Activated naive CD8-positive, alpha-beta T cell treated with anti-CD3 and anti-CD28 coated beads, Interleukin-2, amount 10 ng/mL, durations not matched to agents 7 days and 5 days (primary cell): ENCODE results near the gene PTPRD. TPM values are rescaled to one million over a fixed set of nuclear protein-coding genes. Genes with fewer than 3 reads are reported as not detected.
"Not testable (repeated sequence)": the region's sequence is repeated elsewhere in the genome, so short reads cannot be mapped to it uniquely, and the experiment has no call there.

Experiments
- ATAC-seq: fragments of 150-1000 bp; cut with Tn5 transposase; one replicate; pipeline ENCODE4 v1.10.0; 2021; ENCODE audit warnings: low read depth, moderate library complexity
- POLR2A ChIA-PET: fragments of 350-600 bp; sonication (Branson Sonifier 250); formaldehyde crosslinking; loops from one replicate; lab custom pipeline; 2021; ENCODE audit warnings: antibody characterized with exemption; lab: Charles Lee
- DNase-seq: peaks from one replicate; pipeline ENCODE4 v3.0.0; 2021
- H3K27ac Mint-ChIP-seq: one replicate; pipeline ENCODE4 v1.8.0; 2022; ENCODE audit warnings: mild to moderate bottlenecking, mixed read lengths
- H3K27me3 Mint-ChIP-seq: one replicate; pipeline ENCODE4 v1.8.0; 2022; ENCODE audit warnings: mild to moderate bottlenecking, moderate library complexity, mixed read lengths
- H3K36me3 Mint-ChIP-seq: one replicate; pipeline ENCODE4 v1.8.0; 2021; ENCODE audit warnings: mild to moderate bottlenecking, mixed read lengths
- H3K4me1 Mint-ChIP-seq: one replicate; pipeline ENCODE4 v1.8.0; 2021; ENCODE audit warnings: mixed read lengths
- H3K4me3 Mint-ChIP-seq: one replicate; pipeline ENCODE4 v1.8.0; 2022; ENCODE audit warnings: mild to moderate bottlenecking, moderate library complexity, mixed read lengths
- H3K9me3 Mint-ChIP-seq: one replicate; pipeline ENCODE4 v1.8.0; 2021; ENCODE audit warnings: mixed read lengths
- total RNA-seq, 2 experiments: library from RNA; stranded (reverse); gene quantifications; one replicate each; pipeline ENCODE4 v1.2.3, GENCODE V29; 2021

The PTPRD gene
- total RNA-seq, 2 experiments from 2014 or later, result not detected

DNA sequence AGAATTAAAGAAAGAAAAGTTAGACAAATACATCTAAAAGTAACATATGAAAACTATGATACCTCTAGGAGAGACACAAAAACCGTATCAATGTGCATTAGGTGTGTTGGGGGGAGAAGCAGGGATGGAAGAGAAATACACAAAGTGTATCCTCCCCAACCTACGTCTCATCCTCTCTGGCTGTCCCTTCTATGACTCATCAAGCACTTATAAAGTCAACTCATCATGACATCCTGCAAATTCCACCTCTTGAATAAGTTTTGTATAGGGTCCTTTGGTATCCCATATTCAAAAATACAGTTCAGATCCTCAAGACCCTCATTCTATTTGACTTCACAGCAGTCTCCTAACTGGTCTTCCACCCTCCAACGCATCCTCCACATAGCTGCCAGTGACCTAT is 1895.7 kb downstream of the PTPRD start:
- H3K4me1 Mint-ChIP-seq, result no peaks in the 10 kb centered on the region
- no peak overlapping the region for H3K4me3 Mint-ChIP-seq
- no peaks in the 10 kb centered on the region for H3K27me3 Mint-ChIP-seq
- no peaks in the 10 kb centered on the region for H3K9me3 Mint-ChIP-seq
- DNase-seq, result no peak
- no peaks in the 10 kb centered on the region for H3K36me3 Mint-ChIP-seq
- POLR2A ChIA-PET, result no interaction called here
- no peak for ATAC-seq
- no peak overlapping the region for H3K27ac Mint-ChIP-seq

DNA sequence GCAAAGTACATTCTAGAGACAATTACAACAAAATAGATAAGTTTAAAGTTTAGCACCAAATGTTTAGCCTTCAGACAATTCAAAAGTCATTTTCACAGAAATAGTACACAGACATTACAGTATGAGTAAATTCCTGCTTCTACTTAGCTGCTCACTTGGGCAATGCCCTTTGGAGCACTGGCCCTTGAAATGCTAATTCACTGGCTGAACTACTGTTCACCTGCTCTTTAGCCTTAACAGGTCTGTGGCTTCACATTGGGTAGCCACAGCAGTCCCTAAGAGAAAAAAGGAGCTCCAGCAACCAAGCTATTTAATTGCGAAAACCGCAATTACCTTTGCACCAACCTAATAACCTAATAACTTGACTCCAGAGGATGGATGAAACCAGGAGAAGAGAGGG is 1897.0 kb downstream of the PTPRD start:
- H3K27me3 Mint-ChIP-seq, result no peaks in the 10 kb centered on the region
- ATAC-seq, result no peak
- H3K9me3 Mint-ChIP-seq, result no peaks in the 10 kb centered on the region
- no peaks in the 10 kb centered on the region for H3K36me3 Mint-ChIP-seq
- H3K4me3 Mint-ChIP-seq, result no peak overlapping the region
- H3K4me1 Mint-ChIP-seq, result no peaks in the 10 kb centered on the region
- POLR2A ChIA-PET, result no interaction called here
- no peak for DNase-seq
- no peak overlapping the region for H3K27ac Mint-ChIP-seq

DNA sequence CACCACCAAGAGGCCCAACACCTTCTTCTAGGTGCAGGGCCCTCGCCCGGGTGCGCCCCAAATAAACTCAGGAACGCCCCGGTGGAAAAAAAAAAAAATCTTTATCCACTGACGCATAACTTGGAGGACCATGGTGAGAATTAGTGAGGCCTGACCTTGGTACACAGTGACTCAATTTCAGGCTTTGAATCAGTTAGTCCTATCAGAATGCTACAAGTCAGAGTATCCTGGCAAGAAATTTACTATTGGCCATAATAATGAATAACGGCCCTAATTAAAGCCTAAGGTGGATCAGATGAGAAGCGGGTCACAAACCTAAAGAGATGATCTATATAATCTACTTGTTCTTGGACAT is 1899.0 kb downstream of the PTPRD start:
- H3K27ac Mint-ChIP-seq, result no peak overlapping the region
- H3K4me1 Mint-ChIP-seq, result no peaks in the 10 kb centered on the region
- no peaks in the 10 kb centered on the region for H3K27me3 Mint-ChIP-seq
- no peaks in the 10 kb centered on the region for H3K9me3 Mint-ChIP-seq
- ATAC-seq, result no peak
- no peak overlapping the region for H3K4me3 Mint-ChIP-seq
- no peaks in the 10 kb centered on the region for H3K36me3 Mint-ChIP-seq
- no peak for DNase-seq
- POLR2A ChIA-PET, result no interaction called here

DNA sequence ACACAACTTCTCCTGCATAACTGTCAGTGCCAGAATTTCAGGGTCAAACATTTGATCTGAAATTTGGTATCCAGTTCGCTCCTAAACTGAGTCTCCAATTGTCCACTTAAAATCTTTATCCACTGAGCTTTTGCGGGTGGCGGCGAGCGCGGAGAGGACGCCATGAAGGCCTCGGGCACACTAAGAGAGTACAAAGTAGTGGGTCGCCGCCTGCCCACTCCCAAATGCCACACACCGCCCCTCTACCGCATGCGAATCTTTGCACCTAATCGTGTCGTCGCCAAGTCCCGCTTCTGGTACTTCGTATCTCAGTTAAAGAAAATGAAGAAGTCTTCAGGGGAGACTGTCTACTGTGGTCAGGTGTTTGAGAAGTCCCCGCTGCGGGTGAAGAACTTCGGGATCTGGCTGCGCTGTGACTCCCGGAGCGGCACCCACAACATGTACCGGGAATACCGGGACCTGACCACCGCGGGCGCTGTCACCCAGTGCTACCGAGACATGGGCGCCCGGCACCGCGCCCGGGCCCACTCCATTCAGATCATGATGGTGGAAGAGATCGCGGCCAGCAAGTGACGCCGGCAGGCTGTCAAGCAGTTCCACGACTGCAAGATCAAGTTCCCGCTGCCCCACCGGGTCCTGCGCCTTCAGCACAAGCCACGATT is 1899.5 kb downstream of the PTPRD start:
- POLR2A ChIA-PET, result no interaction called here
- Mint-ChIP-seq H3K9me3 (no peaks in the 10 kb centered on the region), H3K4me3 (no peak overlapping the region), H3K27me3 (no peaks in the 10 kb centered on the region), H3K4me1 (no peaks in the 10 kb centered on the region), H3K27ac (no peak overlapping the region), H3K36me3 (no peaks in the 10 kb centered on the region)
- no peak for ATAC-seq
- DNase-seq, result no peak

DNA sequence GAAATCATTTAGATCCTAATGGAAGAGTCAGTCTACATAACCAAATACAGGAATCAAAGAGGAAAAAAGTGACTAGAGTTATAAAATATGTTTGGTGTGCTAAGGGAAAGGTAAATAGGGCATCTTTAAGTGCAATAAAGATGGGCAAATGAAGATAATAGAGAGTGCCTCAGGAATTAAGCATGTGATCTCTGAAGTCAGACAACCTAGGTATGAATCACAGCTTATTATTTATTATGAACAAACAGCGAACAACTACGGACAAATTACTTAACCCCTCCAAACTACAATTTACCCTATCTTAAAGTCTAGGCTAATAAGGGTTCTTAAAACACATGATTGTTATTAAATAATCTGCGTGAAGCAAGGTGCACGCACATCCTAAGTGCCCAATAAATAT is 1903.1 kb downstream of the PTPRD start:
- Mint-ChIP-seq H3K4me1 (no peaks in the 10 kb centered on the region), H3K27ac (no peak overlapping the region), H3K9me3 (no peaks in the 10 kb centered on the region), H3K4me3 (no peak overlapping the region), H3K36me3 (no peaks in the 10 kb centered on the region), H3K27me3 (no peaks in the 10 kb centered on the region)
- DNase-seq (no peak), ATAC-seq (no peak)
- POLR2A ChIA-PET, result no interaction called here

GRCh38 chr9:8708728-8709127 is 1904.1 kb downstream of the PTPRD start:
- ATAC-seq, result no peak
- H3K9me3 Mint-ChIP-seq, result no peaks in the 10 kb centered on the region

DNA sequence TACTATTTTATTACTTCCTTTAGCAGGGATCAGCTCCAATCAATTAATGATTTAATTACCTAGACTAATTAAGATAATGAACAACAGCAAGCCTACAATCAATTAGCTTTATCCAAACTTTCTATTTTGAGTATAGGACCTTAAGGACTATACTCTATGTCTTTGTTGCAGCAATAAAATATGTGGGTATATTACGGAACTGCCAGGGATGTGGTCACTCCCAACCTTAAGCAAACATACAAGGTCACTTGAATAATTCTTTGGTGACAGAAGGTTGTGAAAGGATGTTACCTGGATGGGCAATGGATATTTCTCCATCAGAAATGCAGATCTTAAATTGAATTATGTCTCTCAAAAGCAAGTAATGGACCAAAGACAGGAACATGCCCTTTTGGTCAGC is 1905.8 kb downstream of the PTPRD start:
- H3K4me1 Mint-ChIP-seq, result no peaks in the 10 kb centered on the region
- no peak overlapping the region for H3K4me3 Mint-ChIP-seq
- no peaks in the 10 kb centered on the region for H3K9me3 Mint-ChIP-seq
- POLR2A ChIA-PET, result no interaction called here
- no peaks in the 10 kb centered on the region for H3K36me3 Mint-ChIP-seq
- H3K27me3 Mint-ChIP-seq, result no peaks in the 10 kb centered on the region
- ATAC-seq (no peak), DNase-seq (no peak)
- no peak overlapping the region for H3K27ac Mint-ChIP-seq

More at GRCh38 chr9:8708728-8709127, 1904.1 kb downstream of the PTPRD start:
- DNase-seq, result no peak
- Mint-ChIP-seq H3K27me3 (no peaks in the 10 kb centered on the region), H3K4me3 (no peak overlapping the region), H3K27ac (no peak overlapping the region), H3K4me1 (no peaks in the 10 kb centered on the region), H3K36me3 (no peaks in the 10 kb centered on the region)
- POLR2A ChIA-PET, result no interaction called here

GRCh38 chr9:8706531-8706930 is 1906.3 kb downstream of the PTPRD start:
- no peak overlapping the region for H3K27ac Mint-ChIP-seq
- no peaks in the 10 kb centered on the region for H3K9me3 Mint-ChIP-seq
- POLR2A ChIA-PET, result no interaction called here
- H3K4me3 Mint-ChIP-seq, result no peak overlapping the region
- no peak for ATAC-seq
- no peaks in the 10 kb centered on the region for H3K4me1 Mint-ChIP-seq
- no peak for DNase-seq
- H3K36me3 Mint-ChIP-seq, result no peaks in the 10 kb centered on the region
- no peaks in the 10 kb centered on the region for H3K27me3 Mint-ChIP-seq

DNA sequence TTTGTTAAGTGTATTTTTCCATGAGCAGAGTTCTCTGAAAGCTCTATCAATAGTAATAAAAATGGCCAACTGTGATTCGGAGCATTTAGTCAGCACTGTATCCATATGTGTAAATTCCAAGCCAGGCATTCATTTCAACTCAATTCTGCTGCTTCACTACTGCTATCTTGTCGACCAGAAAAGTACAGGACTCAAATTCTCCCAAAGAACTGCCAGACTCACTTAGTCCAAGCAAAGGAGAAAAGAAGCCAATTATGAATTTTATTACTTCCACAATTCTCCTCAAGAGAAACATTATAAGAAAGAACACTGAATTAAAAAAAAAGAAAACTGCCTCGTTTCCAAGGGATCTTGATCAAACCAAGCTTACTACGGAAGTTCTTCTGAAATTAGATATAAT is 1906.9 kb downstream of the PTPRD start:
- Mint-ChIP-seq H3K4me1 (no peaks in the 10 kb centered on the region), H3K4me3 (no peak overlapping the region), H3K36me3 (no peaks in the 10 kb centered on the region), H3K9me3 (no peaks in the 10 kb centered on the region), H3K27ac (no peak overlapping the region), H3K27me3 (no peaks in the 10 kb centered on the region)
- POLR2A ChIA-PET, result no interaction called here
- DNase-seq, result no peak
- no peak for ATAC-seq

DNA sequence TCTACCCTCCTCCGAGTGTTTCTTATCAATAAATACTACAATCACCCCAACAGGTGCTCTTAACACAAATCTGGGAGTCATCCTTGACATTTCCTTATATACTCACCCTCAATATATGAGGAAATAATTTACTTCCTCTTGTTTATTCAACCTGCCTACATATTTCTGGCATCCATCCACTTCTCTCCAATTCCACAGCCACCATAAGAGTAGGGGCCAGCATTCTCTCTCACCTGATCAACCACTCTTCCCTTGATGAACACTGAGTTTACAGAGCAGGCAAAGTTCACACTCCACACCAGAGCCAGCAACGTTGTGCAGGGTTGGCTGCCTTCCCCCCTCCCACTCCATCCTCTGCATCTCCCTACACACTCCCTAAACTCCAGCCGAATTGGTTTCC is 1908.9 kb downstream of the PTPRD start:
- no peaks in the 10 kb centered on the region for H3K27me3 Mint-ChIP-seq
- H3K9me3 Mint-ChIP-seq, result no peaks in the 10 kb centered on the region
- no peak overlapping the region for H3K27ac Mint-ChIP-seq
- no peaks in the 10 kb centered on the region for H3K36me3 Mint-ChIP-seq
- no peaks in the 10 kb centered on the region for H3K4me1 Mint-ChIP-seq
- ATAC-seq (no peak), DNase-seq (no peak)
- POLR2A ChIA-PET, result no interaction called here
- no peak overlapping the region for H3K4me3 Mint-ChIP-seq

DNA sequence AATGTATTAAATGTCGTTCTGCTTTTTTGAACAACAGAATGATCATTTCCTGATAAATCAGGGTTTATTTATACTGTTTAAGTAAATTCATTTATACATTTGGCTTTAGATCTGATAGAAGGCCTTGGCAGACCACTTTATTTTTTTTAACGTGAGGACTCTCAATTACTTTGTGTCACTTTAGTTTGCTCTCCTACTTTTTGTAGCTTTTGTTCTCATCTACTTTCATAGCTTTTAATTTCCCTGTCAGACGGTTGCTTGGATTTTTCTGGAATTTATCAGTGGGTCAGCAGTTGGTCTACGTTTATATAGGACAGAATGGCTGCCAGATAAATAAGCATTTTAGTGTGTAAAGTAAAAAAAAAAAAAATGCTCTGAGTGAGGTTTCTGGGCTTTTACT is 1910.9 kb downstream of the PTPRD start:
- Mint-ChIP-seq H3K4me1 (no peaks in the 10 kb centered on the region), H3K27me3 (no peaks in the 10 kb centered on the region), H3K27ac (no peak overlapping the region), H3K4me3 (no peak overlapping the region), H3K9me3 (no peaks in the 10 kb centered on the region), H3K36me3 (no peaks in the 10 kb centered on the region)
- DNase-seq, result no peak
- POLR2A ChIA-PET, result no interaction called here
- no peak for ATAC-seq

GRCh38 chr9:8697565-8697964 is 1915.2 kb downstream of the PTPRD start:
- H3K27me3 Mint-ChIP-seq, H3K27ac Mint-ChIP-seq, H3K9me3 Mint-ChIP-seq, H3K36me3 Mint-ChIP-seq, POLR2A ChIA-PET, ATAC-seq, H3K4me3 Mint-ChIP-seq, H3K4me1 Mint-ChIP-seq, DNase-seq: not testable (repeated sequence)

DNA sequence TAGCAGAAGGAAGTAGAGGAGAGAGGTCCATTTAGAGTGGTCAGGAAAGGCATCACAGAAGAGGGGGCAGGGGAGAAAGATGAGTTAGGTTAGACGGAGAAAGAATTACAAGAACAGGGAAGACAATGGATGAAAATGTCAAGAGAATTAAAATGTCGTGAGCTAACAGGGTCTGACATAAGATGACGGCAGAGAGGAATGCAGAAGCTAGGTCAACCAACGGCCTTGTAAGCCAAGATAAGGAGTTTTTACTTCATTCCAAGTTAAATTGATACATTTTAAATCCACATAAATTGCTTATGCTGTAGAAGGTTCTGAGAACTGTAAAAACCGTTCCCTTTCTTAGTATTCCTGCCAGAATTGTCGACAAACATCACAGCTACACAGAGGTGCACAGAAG is 1916.3 kb downstream of the PTPRD start:
- H3K4me3 Mint-ChIP-seq, result no peak overlapping the region
- H3K9me3 Mint-ChIP-seq, result no peaks in the 10 kb centered on the region
- no peaks in the 10 kb centered on the region for H3K4me1 Mint-ChIP-seq
- no peaks in the 10 kb centered on the region for H3K27me3 Mint-ChIP-seq
- ATAC-seq, result no peak
- no peak overlapping the region for H3K27ac Mint-ChIP-seq
- POLR2A ChIA-PET, result no interaction called here
- DNase-seq, result no peak
- H3K36me3 Mint-ChIP-seq, result no peaks in the 10 kb centered on the region

- POLR2A ChIA-PET, result no interaction called here
- ATAC-seq, result no peak
- no peaks in the 10 kb centered on the region for H3K36me3 Mint-ChIP-seq
Measured at GRCh38 chr9:8694983-8695588, 1917.7 kb downstream of the PTPRD start.

More at GRCh38 chr9:8694983-8695588, 1917.7 kb downstream of the PTPRD start:
- DNase-seq, result no peak
- H3K4me3 Mint-ChIP-seq, result no peak overlapping the region
- H3K9me3 Mint-ChIP-seq, result no peaks in the 10 kb centered on the region
- no peaks in the 10 kb centered on the region for H3K4me1 Mint-ChIP-seq
- no peak overlapping the region for H3K27ac Mint-ChIP-seq
- no peaks in the 10 kb centered on the region for H3K27me3 Mint-ChIP-seq
